ENCODE data around the gene TRPC5OS.

DNA sequence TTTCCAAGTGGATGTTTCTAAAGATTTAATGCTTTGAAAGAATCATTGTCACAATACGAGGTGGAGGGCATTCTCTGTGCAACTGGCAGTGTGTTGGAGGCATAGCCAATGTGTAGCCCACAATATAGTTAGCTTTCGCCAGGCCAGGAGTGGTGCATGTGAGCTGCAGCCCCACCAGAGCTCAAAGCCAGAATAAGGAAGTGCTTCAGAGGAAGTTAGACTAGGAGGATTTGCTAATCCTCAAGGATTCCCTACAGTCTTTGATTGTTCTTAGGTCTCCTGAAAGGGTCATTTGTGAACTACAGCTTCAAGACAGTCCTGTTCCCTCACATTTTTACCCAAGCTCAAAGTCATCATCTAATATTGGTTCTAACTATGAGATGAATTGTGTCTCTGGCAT, 16.4 kb downstream of the TRPC5OS start:
- TF ChIP-seq POLR2A (IDR thresholded peaks at IDR 0.05; ENCODE audit: low read length) = no peak
- no peak for TF ChIP-seq GATA1 (IDR thresholded peaks at IDR 0.05; ENCODE audit: low read depth, low read length)
